MCF 10A (cell line): Measurements from ENCODE around the gene FGF14. TPM values are rescaled to one million over a fixed set of nuclear protein-coding genes. Genes with fewer than 3 reads are reported as not detected.

Experiments
- BruUV-seq: library from RNA; stranded (reverse); fragments of 400-500 nt; replicated peaks from 2 replicates; lab custom pipeline; 2021; lab: Mats Ljungman, UMichigan
- CTCF ChIA-PET: fragments of 300-600 bp; sonication (Branson Sonifier 250); formaldehyde crosslinking; extraction: SDS; loops from one replicate; lab custom pipeline; 2021; ENCODE audit warnings: antibody characterized with exemption, inconsistent platforms; lab: Yijun Ruan, JAX
- POLR2A ChIA-PET: fragments of 300-600, 350-650 bp; sonication (Branson Sonifier 250); formaldehyde crosslinking; extraction: SDS; loops from one replicate; lab custom pipeline; 2020; ENCODE audit warnings: antibody characterized with exemption, inconsistent platforms; lab: Yijun Ruan, JAX
- DNase-seq: peaks from one replicate; pipeline ENCODE4 v3.0.0-alpha.2; 2018; ENCODE audit not compliant: unreplicated experiment
- H3K27ac Mint-ChIP-seq: one replicate; pipeline ENCODE4 v1.8.0; 2022; ENCODE audit warnings: mild to moderate bottlenecking, low read depth, mixed read lengths; ENCODE audit not compliant: unreplicated experiment
- H3K27me3 Mint-ChIP-seq: one replicate; pipeline ENCODE4 v1.8.0; 2022; ENCODE audit warnings: mixed read lengths; ENCODE audit not compliant: insufficient read depth, unreplicated experiment
- H3K36me3 Mint-ChIP-seq: one replicate; pipeline ENCODE4 v1.8.0; 2022; ENCODE audit warnings: mild to moderate bottlenecking, moderate library complexity, mixed read lengths; ENCODE audit not compliant: insufficient read depth, unreplicated experiment
- H3K4me1 Mint-ChIP-seq: one replicate; pipeline ENCODE4 v1.8.0; 2022; ENCODE audit warnings: mixed read lengths; ENCODE audit not compliant: insufficient read depth, unreplicated experiment
- H3K4me3 Mint-ChIP-seq: one replicate; pipeline ENCODE4 v1.8.0; 2022; ENCODE audit warnings: mild to moderate bottlenecking, moderate library complexity, mixed read lengths; ENCODE audit not compliant: unreplicated experiment
- H3K9me3 Mint-ChIP-seq: one replicate; pipeline ENCODE4 v1.8.0; 2022; ENCODE audit warnings: mixed read lengths; ENCODE audit not compliant: unreplicated experiment
- intact Hi-C: fragments of 100-400 bp; cut with micrococcal nuclease; formaldehyde crosslinking; loops from 2 replicates; pipeline ENCODE4 v1.14.1; 2022
- total RNA-seq: library from RNA; stranded (reverse); gene quantifications from 2 replicates; pipeline ENCODE4 v1.2.3, GENCODE V29; 2022
- TF ChIP-seq, protein P1 (sequence below): fragments of 200-600 bp; IDR thresholded peaks from one replicate; pipeline ENCODE4 v1.8.0; 2022; ENCODE audit warnings: antibody characterized with exemption, mild to moderate bottlenecking; ENCODE audit not compliant: unreplicated experiment

The FGF14 gene
- total RNA-seq, 1 experiment from 2014 or later, result not detected

- Mint-ChIP-seq H3K27me3 (peaks cover 93% of the 10 kb centered on the region), H3K4me1 (peaks cover 7% of the 10 kb centered on the region), H3K9me3 (no peaks in the 10 kb centered on the region), H3K36me3 (no peaks in the 10 kb centered on the region), H3K4me3 (no peak overlapping the region), H3K27ac (no peak overlapping the region)
- no peak for DNase-seq
- no TSS peak for BruUV-seq
- ChIA-PET CTCF (interaction anchor here (0.6 to 1.8 kb wide), 4 partner anchors 10 to 625 kb away, joined by 3 to 6 read pairs (median 4); no protein-coding TSS in a partner anchor), POLR2A (no interaction called here)
- TF ChIP-seq, protein P1, sequence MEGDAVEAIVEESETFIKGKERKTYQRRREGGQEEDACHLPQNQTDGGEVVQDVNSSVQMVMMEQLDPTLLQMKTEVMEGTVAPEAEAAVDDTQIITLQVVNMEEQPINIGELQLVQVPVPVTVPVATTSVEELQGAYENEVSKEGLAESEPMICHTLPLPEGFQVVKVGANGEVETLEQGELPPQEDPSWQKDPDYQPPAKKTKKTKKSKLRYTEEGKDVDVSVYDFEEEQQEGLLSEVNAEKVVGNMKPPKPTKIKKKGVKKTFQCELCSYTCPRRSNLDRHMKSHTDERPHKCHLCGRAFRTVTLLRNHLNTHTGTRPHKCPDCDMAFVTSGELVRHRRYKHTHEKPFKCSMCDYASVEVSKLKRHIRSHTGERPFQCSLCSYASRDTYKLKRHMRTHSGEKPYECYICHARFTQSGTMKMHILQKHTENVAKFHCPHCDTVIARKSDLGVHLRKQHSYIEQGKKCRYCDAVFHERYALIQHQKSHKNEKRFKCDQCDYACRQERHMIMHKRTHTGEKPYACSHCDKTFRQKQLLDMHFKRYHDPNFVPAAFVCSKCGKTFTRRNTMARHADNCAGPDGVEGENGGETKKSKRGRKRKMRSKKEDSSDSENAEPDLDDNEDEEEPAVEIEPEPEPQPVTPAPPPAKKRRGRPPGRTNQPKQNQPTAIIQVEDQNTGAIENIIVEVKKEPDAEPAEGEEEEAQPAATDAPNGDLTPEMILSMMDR, result no peak
- intact Hi-C loops, result no loop called here
Measured at GRCh38 chr13:101931186-101931585, 470.7 kb downstream of the FGF14 start.

- no peak for DNase-seq
- Mint-ChIP-seq H3K36me3 (no peaks in the 10 kb centered on the region), H3K27me3 (peaks cover 93% of the 10 kb centered on the region), H3K9me3 (no peaks in the 10 kb centered on the region), H3K4me3 (no peak overlapping the region), H3K27ac (no peak overlapping the region), H3K4me1 (peaks cover 7% of the 10 kb centered on the region)
- intact Hi-C loops, result no loop called here
- TF ChIP-seq, protein P1, result no peak
- ChIA-PET CTCF (interaction anchor here (0.7 kb wide), 1 partner anchor 12 kb away, joined by 3 read pairs; no protein-coding TSS in a partner anchor), POLR2A (no interaction called here)
- no TSS peak for BruUV-seq
Measured at GRCh38 chr13:101930331-101930730, 471.5 kb downstream of the FGF14 start.

DNA sequence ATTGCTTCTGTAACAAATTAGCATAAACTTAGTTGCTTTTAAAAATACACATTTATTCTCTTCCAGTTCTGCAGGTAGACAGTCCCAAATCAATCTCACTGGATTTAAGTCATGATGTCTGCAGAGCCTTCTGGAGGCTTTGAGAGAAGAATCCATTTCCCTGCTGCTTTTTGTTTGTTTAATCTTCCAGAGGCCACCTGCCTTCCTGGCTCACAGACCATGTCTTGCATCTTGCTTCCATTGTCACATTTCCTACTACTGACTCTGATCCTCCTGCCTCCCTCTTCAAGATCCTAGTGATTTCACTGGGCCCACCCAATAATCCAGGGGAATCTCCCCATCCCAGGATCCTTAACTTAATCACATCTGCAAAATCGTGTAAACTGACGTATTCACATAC lies 476.1 kb downstream of the FGF14 start:
- intact Hi-C loops, result no loop called here
- no peak for DNase-seq
- Mint-ChIP-seq H3K36me3 (peaks cover 6% of the 10 kb centered on the region), H3K27ac (no peak overlapping the region), H3K27me3 (peaks cover 82% of the 10 kb centered on the region), H3K9me3 (no peaks in the 10 kb centered on the region), H3K4me3 (no peak overlapping the region), H3K4me1 (peaks cover 7% of the 10 kb centered on the region)
- TF ChIP-seq, protein P1, result no peak
- ChIA-PET POLR2A (no interaction called here), CTCF (interaction anchor here (1.8 kb wide), 1 partner anchor 781 kb away, joined by 6 read pairs; no protein-coding TSS in a partner anchor)
- no TSS peak for BruUV-seq

DNA sequence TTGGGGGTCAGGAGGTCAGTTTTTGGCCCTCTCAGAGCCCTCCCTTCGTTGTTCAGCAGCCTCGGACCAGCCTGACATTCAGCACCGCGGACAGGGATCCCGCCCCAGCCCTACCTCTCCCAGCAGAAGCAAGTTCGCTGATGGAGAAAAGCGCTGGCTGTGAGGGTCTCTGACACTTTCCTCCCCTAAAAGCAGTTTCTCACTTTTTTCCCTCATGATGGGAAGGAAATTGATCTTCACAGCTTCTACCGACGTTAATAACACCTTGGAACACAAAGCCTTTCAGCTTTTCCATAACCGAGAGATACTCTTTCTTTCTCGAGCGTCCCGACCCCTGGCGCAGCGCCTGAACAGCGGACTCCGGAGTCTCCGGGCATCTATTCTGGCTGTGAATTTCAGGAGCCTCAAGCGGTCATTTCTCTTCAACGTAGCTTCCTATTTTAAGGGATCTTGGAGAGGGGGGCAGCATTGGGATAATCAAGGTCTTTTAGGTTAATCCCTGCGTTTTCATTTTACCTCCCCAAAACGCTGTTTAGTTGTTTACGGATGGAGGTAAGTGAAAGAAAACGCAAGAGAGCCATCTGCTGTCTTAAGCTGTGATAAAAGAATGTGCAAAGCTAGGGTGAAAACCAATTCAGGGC lies 482.2 kb downstream of the FGF14 start:
- Mint-ChIP-seq H3K4me3 (peak overlapping the region; percentile 4), H3K36me3 (peaks cover 2% of the 10 kb centered on the region), H3K27me3 (peaks cover 73% of the 10 kb centered on the region), H3K4me1 (no peaks in the 10 kb centered on the region), H3K9me3 (no peaks in the 10 kb centered on the region), H3K27ac (no peak overlapping the region)
- ChIA-PET POLR2A (no interaction called here), CTCF (interaction anchor here (0.6 to 1.5 kb wide), 3 partner anchors 101 to 789 kb away, joined by 3 to 6 read pairs (median 4); no protein-coding TSS in a partner anchor)
- no TSS peak for BruUV-seq
- intact Hi-C loops, result loop anchor here (2.0 kb wide), 1 partner anchor 775 kb away; no protein-coding TSS in a partner anchor
- DNase-seq, result peak; percentile 37
- TF ChIP-seq, protein P1, result no peak
